IMR-90 (cell line): ENCODE data around the gene UGT1A7. TPM values are rescaled to one million over a fixed set of nuclear protein-coding genes. Genes with fewer than 3 reads are reported as not detected.
A peak's percentile ranks its signal among the peaks of the same experiment; 100 is the strongest.

Source experiments
- ATAC-seq: fragments of 200-7000 bp; cut with Tn5 transposase; 2 replicates; pipeline ENCODE4 v1.9.1; 2020; ENCODE audit warnings: low read depth, mild to moderate bottlenecking, moderate library complexity
- BruUV-seq: library from RNA; stranded (reverse); fragments of 400-500 nt; replicated peaks from 2 replicates; lab custom pipeline; 2021; lab: Mats Ljungman, UMichigan
- CTCF ChIA-PET: fragments of 300-600 bp; formaldehyde crosslinking; extraction: SDS; loops from one replicate; lab custom pipeline; 2021; ENCODE audit warnings: antibody characterized with exemption; lab: Yijun Ruan, JAX
- POLR2A ChIA-PET: fragments of 300-600 bp; sonication (Branson Sonifier 250); formaldehyde crosslinking; loops from one replicate; lab custom pipeline; 2022; ENCODE audit warnings: antibody characterized with exemption; ENCODE audit not compliant: unreplicated experiment; lab: Charles Lee
- DNase-seq: peaks from one replicate; pipeline ENCODE4 v3.0.0; 2013
- H2AFZ ChIP-seq: replicated peaks from 2 replicates; pipeline ENCODE3; 2013; ENCODE audit warnings: low read length, mild to moderate bottlenecking; ENCODE audit not compliant: poor library complexity
- H2AK5ac ChIP-seq: 2 replicates; pipeline ENCODE4 v1.6.1; 2013; ENCODE audit warnings: low read depth, low read length, inconsistent platforms
- H2AK9ac ChIP-seq: replicated peaks from 2 replicates; pipeline ENCODE3; 2013; ENCODE audit warnings: mild to moderate bottlenecking, low read depth, low read length, moderate library complexity; ENCODE audit not compliant: poor library complexity
- H2BK120ac ChIP-seq: 2 replicates; pipeline ENCODE4 v1.6.1; 2013; ENCODE audit warnings: low read depth, low read length, inconsistent platforms
- H2BK15ac ChIP-seq: 3 replicates; pipeline ENCODE4 v1.6.1; 2013; ENCODE audit warnings: low read depth, low read length, inconsistent platforms
- H2BK20ac ChIP-seq: 2 replicates; pipeline ENCODE4 v1.6.1; 2013; ENCODE audit warnings: low read depth, mild to moderate bottlenecking, inconsistent platforms, low read length, moderate library complexity
- H2BK5ac ChIP-seq: 2 replicates; pipeline ENCODE4 v1.6.1; 2013; ENCODE audit warnings: mild to moderate bottlenecking, low read depth, low read length, inconsistent platforms; ENCODE audit not compliant: poor library complexity, severe bottlenecking
- H3K14ac ChIP-seq: replicated peaks from 2 replicates; pipeline ENCODE4 v1.6.1; 2013; ENCODE audit warnings: low read depth, low read length, inconsistent platforms
- H3K18ac ChIP-seq: 2 replicates; pipeline ENCODE4 v1.6.1; 2013; ENCODE audit warnings: low read depth, low read length, control low read depth
- H3K23ac ChIP-seq: 2 replicates; pipeline ENCODE4 v1.6.1; 2013; ENCODE audit warnings: low read depth, low read length, inconsistent platforms
- H3K27ac ChIP-seq: 2 replicates; pipeline ENCODE4 v1.5.1; 2013; ENCODE audit warnings: mild to moderate bottlenecking, control low read depth, low read length; ENCODE audit not compliant: insufficient read depth
- H3K27me3 ChIP-seq: 2 replicates; pipeline ENCODE4 v1.6.1; 2013; ENCODE audit warnings: low read length; ENCODE audit not compliant: control insufficient read depth, insufficient read depth
- H3K36me3 ChIP-seq: 2 replicates; pipeline ENCODE4 v1.6.1; 2013; ENCODE audit warnings: low read length, mixed read lengths; ENCODE audit not compliant: control insufficient read depth, insufficient read depth
- H3K4ac ChIP-seq: 2 replicates; pipeline ENCODE4 v1.6.1; 2013; ENCODE audit warnings: low read depth, low read length, inconsistent platforms
- H3K4me1 ChIP-seq: 2 replicates; pipeline ENCODE4 v1.6.1; 2013; ENCODE audit warnings: low read length, mixed read lengths; ENCODE audit not compliant: control insufficient read depth, insufficient read depth
- H3K4me2 ChIP-seq: 2 replicates; pipeline ENCODE4 v1.6.1; 2013; ENCODE audit warnings: low read depth, mild to moderate bottlenecking, control low read depth, low read length, moderate library complexity
- H3K4me3 ChIP-seq: 2 replicates; pipeline ENCODE4 v1.5.1; 2013; ENCODE audit warnings: low read depth, mild to moderate bottlenecking, control low read depth, low read length, moderate library complexity; ENCODE audit not compliant: insufficient read depth
- H3K56ac ChIP-seq: 2 replicates; pipeline ENCODE4 v1.6.1; 2013; ENCODE audit warnings: low read length, inconsistent platforms; ENCODE audit not compliant: insufficient read depth; ENCODE audit errors: extremely low read depth
- H3K79me1 ChIP-seq, 2 experiments: 2 replicates each; pipeline ENCODE4 v1.6.1; 2013; ENCODE audit warnings: low read length in 2 of 2, inconsistent platforms in 1 of 2, low read depth in 1 of 2
- H3K9ac ChIP-seq: 2 replicates; pipeline ENCODE4 v1.6.1; 2013; ENCODE audit warnings: low read depth, low read length, control low read depth
- H3K9me1 ChIP-seq: 2 replicates; pipeline ENCODE4 v1.6.1; 2013; ENCODE audit warnings: low read length, inconsistent platforms; ENCODE audit not compliant: insufficient read depth
- H3K9me3 ChIP-seq: 2 replicates; pipeline ENCODE4 v1.6.1; 2013; ENCODE audit warnings: low read length; ENCODE audit not compliant: control insufficient read depth, insufficient read depth
- H4K20me1 ChIP-seq: 2 replicates; pipeline ENCODE4 v1.6.1; 2013; ENCODE audit warnings: low read length, inconsistent platforms; ENCODE audit not compliant: insufficient read depth
- H4K5ac ChIP-seq: 2 replicates; pipeline ENCODE4 v1.6.1; 2013; ENCODE audit warnings: mild to moderate bottlenecking, low read depth, low read length, control low read depth
- H4K8ac ChIP-seq, 2 experiments: 2 replicates each; pipeline ENCODE4 v1.6.1; 2013; ENCODE audit warnings: low read depth in 2 of 2, low read length in 2 of 2, control low read depth in 1 of 2, inconsistent platforms in 1 of 2
- H4K91ac ChIP-seq: 2 replicates; pipeline ENCODE4 v1.6.1; 2013; ENCODE audit warnings: low read depth, low read length, inconsistent platforms; ENCODE audit not compliant: insufficient read depth
- BHLHE40 ChIP-seq: fragments of 150-350 bp; IDR thresholded peaks from 2 replicates; pipeline ENCODE4 v1.6.1; 2016; ENCODE audit warnings: mild to moderate bottlenecking, low read depth, low read length
- CHD1 ChIP-seq: IDR thresholded peaks from 2 replicates; pipeline ENCODE4 v1.6.1; 2012; ENCODE audit warnings: low read depth, low read length, improper control_type of control experiment
- ELK1 ChIP-seq: fragments of 150-350 bp; IDR thresholded peaks from 2 replicates; pipeline ENCODE4 v1.6.1; 2016; ENCODE audit warnings: low read depth, mild to moderate bottlenecking, low read length, moderate library complexity, borderline replicate concordance
- FOS ChIP-seq: fragments of 150-350 bp; IDR thresholded peaks from 2 replicates; pipeline ENCODE4 v1.6.1; 2016; ENCODE audit warnings: low read depth, low read length
- MAZ ChIP-seq: IDR thresholded peaks from 2 replicates; pipeline ENCODE4 v1.6.1; 2012; ENCODE audit warnings: low read depth, mild to moderate bottlenecking, low read length, improper control_type of control experiment, moderate library complexity, borderline replicate concordance
- MXI1 ChIP-seq: IDR thresholded peaks from 2 replicates; pipeline ENCODE4 v1.6.1; 2012; ENCODE audit warnings: low read depth, mild to moderate bottlenecking, low read length, moderate library complexity, borderline replicate concordance
- NFE2L2 ChIP-seq: fragments of 150-350 bp; IDR thresholded peaks from 2 replicates; pipeline ENCODE4 v1.6.1; 2016; ENCODE audit warnings: low read depth, mild to moderate bottlenecking, low read length
- POLR2A ChIP-seq: IDR thresholded peaks from 2 replicates; pipeline ENCODE4 v1.6.1; 2012; ENCODE audit warnings: mild to moderate bottlenecking, low read depth, low read length
- RAD21 ChIP-seq: IDR thresholded peaks from 2 replicates; pipeline ENCODE4 v1.6.1; 2012; ENCODE audit warnings: low read length, improper control_type of control experiment
- RCOR1 ChIP-seq: IDR thresholded peaks from 2 replicates; pipeline ENCODE4 v1.6.1; 2012; ENCODE audit warnings: mild to moderate bottlenecking, low read length, improper control_type of control experiment; ENCODE audit not compliant: insufficient replicate concordance
- RFX5 ChIP-seq: IDR thresholded peaks from 2 replicates; pipeline ENCODE4 v1.8.0; 2012; ENCODE audit warnings: low read depth, mild to moderate bottlenecking, low read length, moderate library complexity
- SMC3 ChIP-seq: fragments of 150-350 bp; IDR thresholded peaks from 2 replicates; pipeline ENCODE4 v1.6.1; 2016; ENCODE audit warnings: low read depth, mild to moderate bottlenecking, antibody characterized with exemption, low read length, moderate library complexity
- USF2 ChIP-seq: fragments of 150-350 bp; IDR thresholded peaks from 2 replicates; pipeline ENCODE4 v1.6.1; 2017; ENCODE audit warnings: mild to moderate bottlenecking, antibody characterized with exemption, low read length, low read depth
- WGBS, 2 experiments: methylation state at CpG; one replicate each; pipeline versions ENCODE4 v1.1.5 to v1.1.7; 2013; ENCODE audit warnings: missing lambda C conversion rate in 2 of 2; ENCODE audit not compliant: insufficient read length in 1 of 2; ENCODE audit errors: extremely low coverage in 2 of 2; 5-methylcytosine and 5-hydroxymethylcytosine counted together
- dilution Hi-C: fragments of 300-500 bp; cut with HindIII; formaldehyde crosslinking; loops from one replicate; pipeline ENCODE4 v1.14.3; 2018; ENCODE audit warnings: low sequenced_read_pairs; ENCODE audit not compliant: unreplicated experiment
- in situ Hi-C: fragments of 300-500 bp; cut with MboI; formaldehyde crosslinking; loops from 3 replicates; pipeline ENCODE4 v1.14.3; 2019; ENCODE audit warnings: low sequenced_read_pairs, inconsistent platforms, mixed read lengths
- intact Hi-C: fragments of 100-400 bp; cut with micrococcal nuclease; formaldehyde crosslinking; loops from 2 replicates; pipeline ENCODE4 v1.10.0; 2022
- polyA plus RNA-seq, 3 experiments: library from polyadenylated mRNA; depleted of rRNA; stranded (reverse); fragments of >200 nt; gene quantifications; 2 replicates each; pipeline ENCODE4 v1.2.3, GENCODE V29; 2012; ENCODE audit warnings: low replicate concordance in 1 of 3
- total RNA-seq: library from RNA; depleted of rRNA; stranded (reverse); fragments of >200 nt; gene quantifications from 2 replicates; pipeline ENCODE4 v1.2.3, GENCODE V29; 2012

UGT1A7 gene
- total and polyA plus RNA-seq, 2 of the 4 experiments (the other 2 are of a cell fraction), result not detected

GRCh38 chr2:233818639-233819621, 137.2 kb downstream of the UGT1A7 start:
- dilution Hi-C loops (no loop called here), in situ Hi-C loops (no loop called here), intact Hi-C loops (no loop called here)
- Histone ChIP-seq H3K4me1 (no peaks in the 10 kb centered on the region), H3K18ac (no peak overlapping the region), H4K5ac (no peak overlapping the region), H2BK5ac (no peak overlapping the region), H3K4me3 (no peak overlapping the region), H3K27me3 (peaks cover 7% of the 10 kb centered on the region; the same call in 1 of the 2 replicates), H3K9ac (no peak overlapping the region), H2BK15ac (no peak overlapping the region), H3K23ac (no peak overlapping the region), H3K56ac (no peak overlapping the region), H2AK5ac (no peak overlapping the region), H3K36me3 (no peaks in the 10 kb centered on the region), H2BK20ac (no peak overlapping the region), H2BK120ac (no peak overlapping the region), H2AFZ (peak overlapping the region; percentile 23), H3K27ac (no peak overlapping the region), H3K14ac (no peak overlapping the region), H3K9me3 (no peaks in the 10 kb centered on the region), H4K91ac (no peak overlapping the region), H2AK9ac (peak overlapping the region; percentile 37), H3K9me1 (no peaks in the 10 kb centered on the region), H3K79me1 (no peaks in the 10 kb centered on the region), H3K4ac (no peak overlapping the region), H4K8ac (no peak overlapping the region), H4K20me1 (no peaks in the 10 kb centered on the region), H3K4me2 (no peak overlapping the region)
- WGBS, 2 experiments, result 57% methylated on average over 6 of the region's 17 CpGs; no CpG with 5 or more reads in 1 of the 2 experiments
- CTCF ChIA-PET, result interaction anchor here (0.9 kb wide), 1 partner anchor 14 kb away, joined by 3 read pairs; no protein-coding TSS in a partner anchor
- no TSS peak for BruUV-seq
- DNase-seq (no peak), ATAC-seq (no peak)
- TF ChIP-seq USF2 (no peak), MAZ (no peak), RAD21 (no peak), MXI1 (no peak), ELK1 (no peak), CHD1 (no peak), FOS (no peak), RFX5 (no peak), BHLHE40 (no peak), NFE2L2 (no peak), SMC3 (no peak), RCOR1 (no peak), POLR2A (no peak)
- POLR2A ChIA-PET, result no interaction called here
